Measurements from ENCODE around the gene ISG15.

Gene ISG15

DNA sequence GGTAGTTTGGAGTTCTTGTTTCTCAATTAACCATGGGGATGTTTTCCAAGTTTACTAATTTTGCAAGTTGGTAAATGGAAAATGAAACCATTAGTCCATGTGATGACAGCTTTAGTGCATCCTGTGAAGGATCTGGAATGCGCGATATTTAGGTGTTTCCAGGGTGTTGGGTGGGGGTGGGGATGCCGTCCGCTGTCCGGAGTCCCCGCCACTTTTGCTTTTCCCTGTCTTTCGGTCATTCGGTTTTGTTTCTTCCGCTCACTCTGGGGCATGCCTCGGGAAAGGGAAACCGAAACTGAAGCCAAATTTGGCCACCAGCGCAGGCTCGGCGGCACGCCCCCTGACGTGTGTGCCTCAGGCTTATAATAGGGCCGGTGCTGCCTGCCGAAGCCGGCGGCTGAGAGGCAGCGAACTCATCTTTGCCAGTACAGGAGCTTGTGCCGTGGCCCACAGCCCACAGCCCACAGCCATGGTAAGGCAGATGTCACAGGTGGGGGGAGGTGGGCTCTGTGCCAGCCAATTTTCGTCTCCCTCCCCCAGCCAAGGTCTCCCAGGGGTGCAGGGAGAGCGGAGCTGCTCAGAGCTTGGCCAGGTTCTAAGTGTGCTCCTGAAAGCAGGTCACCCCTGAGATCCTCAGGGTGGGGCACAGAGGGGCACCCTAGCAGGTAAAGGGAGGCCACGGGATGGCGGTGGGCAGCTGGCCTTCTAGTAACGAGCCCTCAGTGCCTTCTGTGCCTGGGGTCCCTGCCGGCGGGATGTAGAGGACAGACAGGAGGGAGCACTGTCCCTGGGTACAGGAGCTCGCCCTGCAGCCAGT, at the start of gene ISG15:
ISG15 (plus strand) TSS at position 393 of the 817 bp plus-strand sequence; CDS start at position 470, 77 bp downstream.
- peak; percentile 84 for DNase-seq (ENCODE audit: low spot score)

DNA sequence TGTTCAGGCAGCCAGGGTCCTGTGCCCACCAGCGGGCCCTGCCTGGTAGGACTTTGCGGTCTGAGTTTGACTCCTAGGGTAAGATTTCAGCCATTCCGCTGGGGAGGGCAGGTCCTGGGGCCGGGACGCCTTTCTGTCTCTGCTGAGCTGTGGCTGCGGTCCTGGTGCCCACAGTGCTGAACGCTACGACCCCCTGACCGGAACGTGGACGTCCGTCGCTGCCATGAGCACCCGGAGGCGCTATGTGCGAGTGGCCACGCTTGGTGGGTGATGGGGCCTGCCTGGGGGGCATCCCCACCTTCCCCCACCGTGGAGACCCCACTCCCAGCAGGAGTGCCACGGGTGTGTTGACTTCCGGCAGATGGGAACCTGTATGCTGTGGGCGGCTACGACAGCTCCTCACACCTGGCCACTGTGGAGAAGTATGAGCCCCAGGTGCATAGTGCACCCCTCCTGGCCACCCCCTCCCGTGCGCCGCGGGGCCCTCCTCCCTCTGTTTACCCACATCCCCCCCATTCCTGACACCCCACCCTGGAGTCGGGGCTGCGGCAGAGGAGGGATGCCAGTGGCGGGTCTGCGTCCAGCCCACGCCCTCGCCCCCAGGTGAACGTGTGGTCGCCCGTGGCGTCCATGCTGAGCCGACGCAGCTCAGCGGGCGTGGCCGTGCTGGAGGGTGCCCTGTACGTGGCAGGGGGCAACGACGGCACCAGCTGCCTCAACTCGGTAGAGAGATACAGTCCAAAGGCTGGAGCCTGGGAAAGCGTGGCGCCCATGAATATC, 49.4 kb upstream of the ISG15 start:
- no peak for DNase-seq (ENCODE audit: low spot score)

DNA sequence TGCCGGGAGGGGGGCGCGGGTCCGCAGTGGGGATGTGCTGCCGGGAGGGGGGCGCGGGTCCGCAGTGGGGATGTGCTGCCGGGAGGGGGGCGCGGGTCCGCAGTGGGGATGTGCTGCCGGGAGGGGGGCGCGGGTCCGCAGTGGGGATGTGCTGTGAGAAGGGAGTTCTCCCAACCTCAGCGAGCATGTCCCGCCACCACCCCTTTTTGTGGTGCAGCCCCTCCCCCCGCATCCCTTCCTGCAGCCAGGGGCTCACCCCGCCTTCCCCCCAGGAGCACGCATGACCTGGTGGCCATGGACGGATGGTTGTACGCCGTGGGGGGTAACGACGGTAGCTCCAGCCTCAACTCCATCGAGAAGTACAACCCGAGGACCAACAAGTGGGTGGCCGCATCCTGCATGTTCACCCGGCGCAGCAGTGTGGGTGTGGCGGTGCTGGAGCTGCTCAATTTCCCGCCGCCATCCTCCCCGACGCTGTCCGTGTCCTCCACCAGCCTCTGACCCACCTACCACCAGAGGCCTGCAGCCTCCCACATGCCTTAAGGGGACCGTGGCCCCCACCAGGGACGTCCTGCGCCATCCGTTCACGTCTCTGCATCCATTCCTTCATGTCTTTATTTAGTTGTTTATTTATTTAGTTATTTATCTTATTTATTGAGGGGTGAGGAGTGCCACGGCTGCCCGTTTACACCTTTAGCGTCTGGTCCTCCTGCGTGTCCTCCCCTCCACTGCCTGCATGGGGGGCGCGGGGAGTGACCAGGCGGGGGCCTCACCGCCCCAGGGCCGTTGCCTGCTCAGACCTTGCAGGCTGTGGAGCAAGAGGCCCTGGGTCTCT, 48.4 kb upstream of the ISG15 start:
- no peak for DNase-seq (ENCODE audit: low spot score)

DNA sequence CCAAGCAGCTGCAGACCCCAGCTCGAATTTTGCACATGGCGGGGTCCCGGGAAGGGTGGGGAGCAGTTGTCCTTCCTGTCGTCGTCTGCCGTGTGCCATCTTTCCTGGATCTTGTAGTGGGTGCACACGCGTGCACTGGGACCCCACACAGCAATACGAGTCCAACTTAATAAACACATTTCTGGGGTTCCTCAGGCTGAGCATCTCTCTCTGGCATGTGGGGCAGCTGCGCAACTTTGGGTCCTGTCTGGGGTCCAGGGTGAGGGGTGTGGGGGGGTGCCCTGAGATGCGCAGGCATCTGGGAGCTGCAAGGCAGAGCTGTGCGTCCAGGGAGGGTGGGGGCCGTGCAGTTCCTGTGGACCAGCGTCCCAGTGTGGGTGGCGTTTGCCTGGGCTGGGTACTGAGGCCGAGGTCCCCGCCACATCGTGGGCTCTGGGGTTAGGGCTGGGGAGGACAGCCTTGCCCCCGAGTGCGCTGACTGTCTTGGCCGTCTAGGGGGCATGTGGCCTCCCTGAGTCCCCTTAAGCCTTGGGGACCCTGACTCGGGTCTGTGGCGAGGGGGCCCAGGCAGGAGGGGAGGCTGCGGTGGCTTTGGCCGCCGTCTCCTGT, 47.7 kb upstream of the ISG15 start:
- DNase-seq (ENCODE audit: low spot score) = no peak

DNA sequence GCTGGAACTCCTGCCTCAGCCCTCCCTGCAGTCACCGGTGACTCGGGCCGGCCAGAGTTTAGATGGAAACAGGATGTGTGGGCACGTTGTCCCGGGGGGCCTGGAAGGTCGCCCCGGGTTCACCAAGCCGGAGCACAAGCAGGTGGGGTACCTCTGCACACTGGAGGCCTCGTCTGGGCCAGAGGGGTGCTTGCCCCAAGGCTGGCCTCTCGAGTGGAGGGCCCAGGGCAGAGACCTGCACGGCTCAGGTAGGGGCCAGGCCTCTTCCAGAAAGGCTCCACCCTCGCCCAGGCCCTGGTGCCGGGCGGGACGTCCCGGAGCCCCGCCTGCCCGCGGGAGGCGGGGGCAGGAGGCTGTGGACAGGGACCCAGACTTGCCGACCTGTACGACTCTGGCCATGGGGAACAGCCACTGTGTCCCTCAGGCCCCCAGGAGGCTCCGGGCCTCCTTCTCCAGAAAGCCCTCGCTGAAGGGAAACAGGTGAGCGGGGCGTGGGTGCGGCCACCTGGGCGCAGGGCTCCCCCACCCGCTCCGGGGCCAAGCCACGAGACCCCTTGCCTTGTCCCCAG, 47.1 kb upstream of the ISG15 start, which contains the start of gene PLEKHN1:
PLEKHN1 (plus strand) TSS at position 348 of the 569 bp plus-strand sequence; CDS start at position 398, 50 bp downstream.
- peak; percentile 65 for DNase-seq (ENCODE audit: low spot score)

DNA sequence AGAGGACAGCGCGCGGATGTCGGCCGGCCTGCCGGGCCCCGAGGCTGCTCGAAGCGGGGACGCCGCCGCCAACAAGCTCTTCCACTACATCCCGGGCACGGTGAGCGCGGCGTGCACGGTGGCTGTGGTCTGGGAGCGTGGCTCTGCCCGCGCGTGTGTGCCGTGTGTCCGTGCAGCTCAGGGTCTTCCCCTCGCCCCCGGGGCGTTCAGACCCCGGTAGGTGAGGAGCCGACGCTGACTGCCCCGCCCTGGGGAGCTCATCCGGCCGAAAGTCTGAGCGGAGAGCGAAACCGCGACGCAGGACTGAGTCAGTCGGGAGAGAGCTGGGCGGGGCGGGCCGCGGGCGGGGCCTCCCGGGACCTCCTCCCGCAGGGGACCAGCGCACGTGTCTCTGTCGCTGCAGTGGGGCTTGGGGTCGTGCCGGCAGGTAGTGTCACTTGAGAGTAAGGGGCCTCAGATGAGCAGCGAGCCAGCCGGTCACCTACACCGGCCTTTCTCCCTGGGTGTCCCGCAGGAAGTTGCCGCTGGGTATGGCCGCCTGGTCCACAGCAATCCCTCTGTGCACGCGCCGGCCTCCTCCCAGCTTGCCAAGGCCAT, 46.5 kb upstream of the ISG15 start:
- peak; percentile 80 for DNase-seq (ENCODE audit: low spot score)

DNA sequence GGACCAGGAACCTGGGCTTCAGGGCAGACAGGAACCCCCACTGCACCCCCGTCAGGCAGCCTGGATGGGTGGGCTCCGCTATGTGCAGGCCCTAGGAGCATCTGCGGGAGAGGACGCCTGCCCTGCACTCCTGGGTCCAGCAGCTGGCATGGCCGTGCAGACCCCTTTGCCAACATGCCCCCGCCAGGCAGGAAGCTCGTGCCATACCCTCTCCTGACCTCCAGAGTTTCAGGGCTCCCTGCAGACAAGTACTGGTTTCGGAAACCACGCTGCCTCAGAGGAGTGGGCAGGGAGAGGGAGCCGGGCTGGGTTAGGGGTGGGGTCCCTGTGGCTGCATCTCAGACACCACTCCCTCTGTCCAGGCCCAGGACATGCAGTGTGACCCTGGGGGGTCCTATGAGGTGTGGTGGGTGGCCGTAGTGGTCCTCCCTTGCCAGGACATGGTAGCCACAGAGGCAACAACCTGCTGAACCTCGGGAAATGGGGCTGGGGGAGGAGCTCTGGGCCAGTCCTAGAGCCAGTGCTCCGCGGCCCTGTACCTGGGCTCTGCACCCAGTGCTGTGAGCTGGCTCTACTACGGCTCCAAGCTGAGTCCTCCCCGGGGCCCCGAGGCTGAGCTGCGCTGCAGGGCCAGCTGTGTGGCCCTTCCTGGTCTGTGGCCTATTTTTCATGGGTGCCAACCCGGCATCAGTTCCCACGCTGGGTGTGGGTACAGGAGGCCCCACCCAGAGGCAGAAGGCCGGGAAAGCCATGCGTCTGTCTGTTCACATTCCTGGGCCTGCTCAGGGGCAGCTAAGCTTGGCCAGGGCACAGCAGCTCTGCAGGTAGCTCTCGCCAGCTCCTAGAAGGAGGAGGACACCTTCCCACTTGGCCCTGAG, 45.6 kb upstream of the ISG15 start:
- no peak for DNase-seq (ENCODE audit: low spot score)

DNA sequence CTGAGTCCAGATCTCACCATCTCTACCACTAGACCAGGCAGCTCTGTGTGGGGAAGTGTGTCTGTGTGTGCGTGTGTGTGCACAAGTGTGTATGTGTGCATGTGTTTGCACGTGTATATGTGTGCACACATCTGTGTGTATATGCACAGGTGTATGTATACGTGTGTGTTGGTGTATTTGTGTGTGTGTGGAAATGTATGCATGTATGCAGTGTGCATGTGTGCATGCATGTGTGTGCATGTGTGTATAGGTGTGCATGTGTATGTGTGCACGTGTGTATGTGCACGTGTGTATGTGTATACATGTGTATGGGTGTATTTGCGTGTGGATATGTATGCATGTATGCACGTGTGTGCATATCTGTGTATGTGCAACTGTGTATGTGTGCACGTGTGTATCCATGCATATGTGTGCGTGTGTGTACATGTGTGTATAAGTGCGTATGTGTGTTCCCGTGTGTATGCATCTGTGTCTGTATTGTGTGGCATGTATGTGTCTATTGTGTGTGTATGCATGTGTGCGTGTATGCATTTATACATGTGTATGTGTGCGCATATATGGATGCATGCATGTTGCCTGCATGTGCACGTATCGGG, 43.9 kb upstream of the ISG15 start:
- no peak for DNase-seq (ENCODE audit: low spot score)

DNA sequence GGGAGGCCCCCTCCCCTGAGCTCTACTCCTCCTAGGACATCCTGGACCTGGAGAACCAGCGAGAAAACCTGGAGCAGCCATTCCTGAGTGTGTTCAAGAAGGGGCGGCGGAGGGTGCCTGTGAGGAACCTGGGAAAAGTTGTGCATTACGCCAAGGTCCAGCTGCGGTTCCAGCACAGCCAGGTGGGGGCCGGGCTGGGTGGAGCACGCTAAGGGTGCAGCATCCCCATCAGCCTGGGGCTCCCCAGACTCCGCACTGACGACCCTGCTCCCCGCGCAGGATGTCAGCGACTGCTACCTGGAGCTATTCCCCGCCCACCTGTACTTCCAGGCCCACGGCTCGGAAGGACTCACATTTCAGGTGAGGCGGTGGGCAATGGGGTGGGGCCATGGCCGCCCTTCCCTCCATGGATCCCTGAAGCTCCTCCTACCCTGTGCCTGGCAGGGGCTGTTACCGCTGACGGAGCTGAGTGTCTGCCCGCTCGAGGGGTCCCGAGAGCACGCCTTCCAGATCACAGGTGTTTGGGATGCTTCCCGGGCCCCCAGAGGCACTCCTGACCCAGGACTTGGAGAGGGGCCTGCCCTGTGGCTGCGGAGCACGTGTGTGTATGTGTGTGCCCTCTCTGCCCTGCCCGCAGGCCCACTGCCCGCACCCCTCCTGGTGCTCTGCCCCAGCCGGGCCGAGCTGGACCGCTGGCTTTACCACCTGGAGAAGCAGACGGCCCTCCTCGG, 42.9 kb upstream of the ISG15 start:
- DNase-seq (ENCODE audit: low spot score) = no peak

DNA sequence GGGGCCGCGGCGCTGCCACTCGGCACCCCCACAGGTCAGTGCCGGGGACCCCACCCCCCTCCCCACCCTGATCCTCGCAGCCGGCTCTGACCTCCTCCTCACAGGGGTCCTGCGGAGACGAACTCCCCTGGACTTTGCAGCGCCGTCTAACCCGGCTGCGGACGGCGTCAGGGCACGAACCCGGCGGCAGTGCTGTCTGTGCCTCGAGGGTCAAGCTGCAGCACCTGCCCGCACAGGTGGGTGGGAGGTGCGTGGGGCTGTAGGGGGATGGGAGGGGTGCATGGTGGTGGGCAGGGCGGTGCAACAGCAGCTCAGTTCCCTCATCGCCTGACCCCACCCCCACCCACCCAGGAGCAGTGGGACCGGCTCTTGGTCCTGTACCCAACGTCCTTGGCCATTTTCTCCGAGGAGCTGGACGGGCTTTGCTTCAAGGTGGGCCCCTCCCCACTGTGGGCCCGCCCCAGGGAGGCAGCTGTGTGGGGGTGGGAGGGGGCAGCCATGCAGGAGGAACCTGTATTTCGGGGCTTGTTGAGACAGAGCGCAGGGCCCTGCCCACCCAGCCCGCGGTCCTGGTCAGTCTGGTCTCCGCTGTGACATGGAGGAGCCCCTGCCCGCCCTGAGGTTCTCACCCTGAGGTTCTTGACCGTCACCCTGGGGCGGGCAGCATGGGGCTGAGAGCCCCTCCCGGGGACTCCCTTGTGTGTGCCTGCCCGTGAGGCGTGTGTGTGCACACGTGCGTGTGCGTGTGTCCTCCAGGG, 42.1 kb upstream of the ISG15 start:
- no peak for DNase-seq (ENCODE audit: low spot score)

DNA sequence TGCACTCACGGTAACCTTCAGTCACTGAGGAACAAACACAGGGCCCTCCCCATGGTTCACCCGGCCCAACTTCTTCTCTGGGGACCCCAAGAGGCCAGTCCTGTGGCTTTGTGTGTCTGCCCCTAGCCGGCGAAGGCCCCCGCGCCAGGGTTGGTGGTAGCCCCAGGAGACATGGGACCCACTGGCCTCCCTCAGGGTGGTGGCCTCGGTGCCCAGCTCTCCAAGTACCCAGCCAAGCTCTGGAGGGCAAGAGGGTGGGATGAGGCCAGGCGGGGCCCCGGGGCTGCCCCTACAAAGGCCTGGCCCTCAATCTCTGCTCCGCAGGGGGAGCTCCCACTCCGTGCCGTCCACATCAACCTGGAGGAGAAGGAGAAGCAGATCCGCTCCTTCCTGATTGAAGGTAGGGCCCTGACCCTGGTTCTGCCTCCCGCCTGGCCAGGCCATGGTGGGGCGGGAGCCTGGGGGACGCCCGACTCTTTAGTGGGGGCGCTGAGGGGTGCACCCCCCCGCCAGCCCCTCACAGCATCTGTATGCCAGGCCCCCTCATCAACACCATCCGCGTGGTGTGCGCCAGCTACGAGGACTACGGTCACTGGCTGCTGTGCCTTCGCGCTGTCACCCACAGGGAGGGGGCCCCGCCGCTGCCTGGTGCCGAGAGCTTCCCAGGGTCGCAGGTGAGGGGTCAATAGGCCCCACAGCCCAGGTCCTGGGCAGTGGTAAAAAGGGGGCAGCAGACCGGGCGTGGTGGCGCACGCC, 41.4 kb upstream of the ISG15 start:
- DNase-seq (ENCODE audit: low spot score) = no peak

DNA sequence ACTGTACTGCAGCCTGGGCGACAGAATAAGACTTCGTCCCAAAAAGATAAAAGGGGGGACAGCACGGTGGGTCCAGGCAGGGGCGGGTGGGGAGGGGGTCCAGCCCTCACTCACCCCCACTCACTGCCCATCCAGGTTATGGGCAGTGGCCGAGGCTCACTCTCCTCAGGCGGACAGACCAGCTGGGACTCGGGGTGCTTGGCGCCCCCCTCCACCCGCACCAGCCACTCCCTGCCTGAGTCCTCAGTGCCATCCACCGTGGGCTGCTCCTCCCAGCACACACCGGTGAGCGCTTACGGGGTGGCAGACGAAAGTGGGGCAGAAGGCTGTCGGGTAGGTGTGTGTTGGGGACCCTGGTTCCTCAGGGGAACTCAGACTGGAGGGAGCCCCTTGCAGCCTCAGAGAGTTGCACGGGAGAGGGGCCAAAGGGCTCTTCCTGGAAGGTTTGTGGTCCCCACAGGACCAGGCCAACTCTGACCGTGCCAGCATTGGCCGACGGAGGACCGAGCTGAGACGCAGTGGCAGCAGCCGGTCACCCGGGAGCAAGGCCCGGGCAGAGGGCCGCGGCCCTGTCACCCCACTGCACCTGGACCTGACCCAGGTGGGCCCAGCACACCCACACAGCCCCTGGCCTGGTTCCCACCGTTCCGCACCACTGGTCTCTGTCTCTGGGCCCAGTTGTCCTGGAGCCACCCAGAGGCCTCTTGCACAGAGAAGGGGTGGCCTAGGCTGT, 40.4 kb upstream of the ISG15 start:
- DNase-seq (ENCODE audit: low spot score) = no peak

DNA sequence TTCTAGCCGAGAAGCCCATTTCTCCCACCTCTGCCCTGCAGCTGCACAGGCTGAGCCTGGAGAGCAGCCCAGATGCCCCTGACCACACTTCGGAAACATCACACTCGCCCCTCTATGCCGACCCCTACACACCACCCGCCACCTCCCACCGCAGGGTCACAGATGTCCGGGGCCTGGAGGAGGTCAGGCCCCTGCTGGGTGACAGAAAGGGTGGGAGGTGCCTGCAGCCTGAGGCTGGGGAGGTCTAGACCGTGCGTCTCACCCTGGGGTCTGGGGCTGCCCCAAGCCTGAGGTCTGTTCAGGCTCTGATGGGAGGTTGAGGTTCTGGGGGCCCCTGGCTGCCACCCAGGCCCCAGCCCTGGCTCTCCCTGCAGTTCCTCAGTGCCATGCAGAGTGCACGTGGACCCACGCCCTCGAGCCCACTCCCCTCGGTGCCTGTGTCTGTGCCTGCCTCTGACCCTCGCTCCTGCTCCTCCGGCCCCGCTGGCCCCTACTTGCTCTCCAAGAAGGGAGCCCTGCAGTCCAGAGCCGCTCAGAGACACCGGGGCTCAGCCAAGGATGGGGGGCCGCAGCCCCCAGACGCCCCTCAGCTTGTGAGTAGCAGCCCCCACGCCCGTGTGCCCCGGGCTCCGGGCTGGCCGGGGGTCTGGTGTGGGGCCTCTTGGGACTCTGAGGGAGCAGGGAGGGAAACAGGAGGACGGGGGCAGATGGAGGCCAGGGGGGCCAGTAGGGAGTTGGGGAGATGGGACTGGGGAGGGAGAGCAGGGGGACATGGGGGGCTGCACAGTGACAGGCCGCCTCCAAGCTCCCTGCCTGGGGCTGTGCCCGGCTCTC, 39.6 kb upstream of the ISG15 start:
- no peak for DNase-seq (ENCODE audit: low spot score)

DNA sequence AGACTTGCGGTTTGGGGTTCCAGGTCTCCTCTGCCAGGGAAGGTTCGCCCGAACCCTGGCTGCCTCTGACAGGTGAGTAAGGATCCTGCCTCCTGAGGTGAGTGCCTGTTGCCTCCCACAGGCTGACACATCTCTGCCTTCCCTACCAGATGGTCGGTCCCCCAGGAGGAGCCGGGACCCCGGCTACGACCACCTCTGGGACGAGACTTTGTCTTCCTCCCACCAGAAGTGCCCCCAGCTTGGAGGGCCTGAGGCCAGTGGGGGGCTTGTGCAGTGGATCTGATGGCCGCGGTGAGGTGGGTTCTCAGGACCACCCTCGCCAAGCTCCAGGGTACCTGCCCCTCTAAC, 39.0 kb upstream of the ISG15 start:
- no peak for DNase-seq (ENCODE audit: low spot score)

DNA sequence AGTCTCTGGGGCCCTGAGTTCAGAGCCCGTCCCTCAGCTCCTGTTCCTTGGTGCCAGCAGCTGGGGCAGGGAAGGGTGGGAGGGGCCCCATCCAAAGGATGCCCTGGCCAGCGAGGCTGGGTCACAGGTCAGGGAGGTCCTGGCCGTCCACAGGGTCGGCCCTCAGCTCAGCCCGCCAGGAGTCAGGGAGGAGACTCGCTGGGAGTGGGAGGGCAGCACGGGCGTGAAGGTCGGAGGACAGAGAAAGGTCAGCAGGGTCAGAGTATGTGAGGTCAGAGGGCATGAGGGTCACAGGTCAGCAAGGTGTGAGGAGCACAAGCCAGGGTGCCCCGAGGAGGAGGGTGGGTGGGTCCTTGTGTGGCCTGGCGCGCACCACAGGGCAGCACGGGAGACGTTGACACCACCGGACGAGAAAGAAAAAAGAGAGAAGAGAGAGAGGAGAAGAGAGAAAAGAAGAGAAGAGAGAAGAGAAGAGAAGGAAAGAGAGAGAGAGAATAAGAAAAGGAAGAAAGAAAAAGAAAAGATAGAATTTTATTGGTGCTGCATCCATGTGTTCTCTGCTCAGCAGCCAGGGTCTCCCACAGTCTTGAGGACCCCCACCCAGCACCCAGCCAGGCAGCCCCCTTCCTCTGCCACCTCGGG, 38.5 kb upstream of the ISG15 start:
- no peak for DNase-seq (ENCODE audit: low spot score)

Measured in LoVo (cell line).